H9 (cell line): ENCODE results near the gene KIRREL3. TPM values are rescaled to one million over a fixed set of nuclear protein-coding genes. Genes with fewer than 3 reads are reported as not detected.

ENCODE experiments used
- DNase-seq: peaks from one replicate; pipeline ENCODE4 v3.0.0-alpha.2; 2017
- H2AFZ ChIP-seq: one replicate; pipeline ENCODE4 v1.6.1; 2013; ENCODE audit warnings: mild to moderate bottlenecking, low read length, control low read depth, moderate library complexity
- H2AK5ac ChIP-seq: 2 replicates; pipeline ENCODE4 v1.6.1; 2013; ENCODE audit warnings: low read length, control low read depth, mixed read lengths; ENCODE audit not compliant: insufficient read length
- H2BK120ac ChIP-seq: one replicate; pipeline ENCODE4 v1.6.1; 2013; ENCODE audit warnings: low read depth, mild to moderate bottlenecking, low read length, control low read depth, inconsistent platforms; ENCODE audit not compliant: poor library complexity, severe bottlenecking
- H2BK12ac ChIP-seq: 2 replicates; pipeline ENCODE4 v1.6.1; 2013; ENCODE audit warnings: low read length, control low read depth, mixed read lengths, low read depth; ENCODE audit not compliant: insufficient read length
- H2BK15ac ChIP-seq: 2 replicates; pipeline ENCODE4 v1.6.1; 2013; ENCODE audit warnings: low read depth, low read length, control low read depth
- H2BK20ac ChIP-seq: one replicate; pipeline ENCODE4 v1.6.1; 2013; ENCODE audit warnings: low read depth, mild to moderate bottlenecking, low read length, control low read depth, inconsistent platforms; ENCODE audit not compliant: poor library complexity, severe bottlenecking
- H2BK5ac ChIP-seq: 2 replicates; pipeline ENCODE4 v1.6.1; 2013; ENCODE audit warnings: low read length, control low read depth, mixed read lengths; ENCODE audit not compliant: insufficient read length
- H3K14ac ChIP-seq: 2 replicates; pipeline ENCODE4 v1.6.1; 2013; ENCODE audit warnings: low read length, control low read depth; ENCODE audit not compliant: insufficient read depth
- H3K18ac ChIP-seq: 2 replicates; pipeline ENCODE4 v1.6.1; 2013; ENCODE audit warnings: low read depth, mild to moderate bottlenecking, mixed read lengths, low read length, control low read depth; ENCODE audit not compliant: insufficient read length
- H3K23ac ChIP-seq: 2 replicates; pipeline ENCODE4 v1.6.1; 2013; ENCODE audit warnings: low read length, control low read depth, mixed read lengths, low read depth; ENCODE audit not compliant: insufficient read length
- H3K23me2 ChIP-seq: 2 replicates; pipeline ENCODE4 v1.6.1; 2013; ENCODE audit warnings: low read depth, mild to moderate bottlenecking, mixed read lengths, low read length, control low read depth; ENCODE audit not compliant: insufficient read length, poor library complexity, severe bottlenecking
- H3K27ac ChIP-seq: 2 replicates; pipeline ENCODE4 v1.5.1; 2013; ENCODE audit warnings: low read length, control low read depth, mixed read lengths, low read depth; ENCODE audit not compliant: insufficient read length
- H3K27me3 ChIP-seq: 2 replicates; pipeline ENCODE4 v1.6.1; 2013; ENCODE audit warnings: low read length, control low read depth, inconsistent platforms; ENCODE audit not compliant: insufficient read depth
- H3K4ac ChIP-seq: 2 replicates; pipeline ENCODE4 v1.6.1; 2013; ENCODE audit warnings: low read depth, mild to moderate bottlenecking, control low read depth, inconsistent platforms, low read length, moderate library complexity
- H3K4me1 ChIP-seq: 2 replicates; pipeline ENCODE4 v1.6.1; 2013; ENCODE audit warnings: low read length, control low read depth, inconsistent platforms; ENCODE audit not compliant: insufficient read depth
- H3K4me2 ChIP-seq: 2 replicates; pipeline ENCODE4 v1.6.1; 2013; ENCODE audit warnings: low read length, control low read depth, mixed read lengths; ENCODE audit not compliant: insufficient read length, insufficient read depth
- H3K56ac ChIP-seq: 2 replicates; pipeline ENCODE4 v1.6.1; 2013; ENCODE audit warnings: low read depth, mild to moderate bottlenecking, mixed read lengths, low read length, control low read depth; ENCODE audit not compliant: insufficient read length
- H3K79me1 ChIP-seq: 2 replicates; pipeline ENCODE4 v1.6.1; 2013; ENCODE audit warnings: low read depth, mild to moderate bottlenecking, moderate library complexity, low read length, control low read depth, inconsistent platforms; ENCODE audit not compliant: insufficient read depth, poor library complexity, severe bottlenecking
- H3K79me2 ChIP-seq: 2 replicates; pipeline ENCODE4 v1.6.1; 2013; ENCODE audit warnings: low read length, control low read depth, inconsistent platforms; ENCODE audit not compliant: insufficient read depth
- H3K9ac ChIP-seq: 2 replicates; pipeline ENCODE4 v1.6.1; 2013; ENCODE audit warnings: low read length, control low read depth, mixed read lengths; ENCODE audit not compliant: insufficient read length; ENCODE audit errors: extremely low read depth
- H3K9me3 ChIP-seq: one replicate; pipeline ENCODE4 v1.6.1; 2013; ENCODE audit warnings: low read depth, low read length, inconsistent platforms; ENCODE audit not compliant: control insufficient read depth
- H3T11ph ChIP-seq: one replicate; pipeline ENCODE4 v1.6.1; 2013; ENCODE audit warnings: mild to moderate bottlenecking, low read length, control low read depth, inconsistent platforms
- H4K20me1 ChIP-seq: one replicate; pipeline ENCODE4 v1.6.1; 2013; ENCODE audit not compliant: control insufficient read depth, insufficient read length, insufficient read depth
- H4K5ac ChIP-seq: 2 replicates; pipeline ENCODE4 v1.6.1; 2013; ENCODE audit warnings: low read depth, mild to moderate bottlenecking, mixed read lengths, low read length, control low read depth; ENCODE audit not compliant: insufficient read length
- H4K8ac ChIP-seq: replicated peaks from 2 replicates; pipeline ENCODE4 v1.6.1; 2013; ENCODE audit warnings: low read length, control low read depth, mixed read lengths, low read depth; ENCODE audit not compliant: insufficient read length
- H4K91ac ChIP-seq: 2 replicates; pipeline ENCODE4 v1.6.1; 2013; ENCODE audit warnings: low read depth, mild to moderate bottlenecking, moderate library complexity, mixed read lengths, low read length, control low read depth; ENCODE audit not compliant: insufficient read length
- H3K27ac Mint-ChIP-seq, 3 experiments: 2 replicates in 2 of 3; 3 replicates in 1 of 3; pipeline ENCODE4 v1.8.0; 2020 to 2021; ENCODE audit warnings: mixed read lengths in 3 of 3, mild to moderate bottlenecking in 1 of 3, moderate library complexity in 1 of 3
- H3K27me3 Mint-ChIP-seq: 2 replicates; pipeline ENCODE4 v1.8.0; 2021; ENCODE audit warnings: low read depth, mild to moderate bottlenecking, moderate library complexity, mixed read lengths
- H3K36me3 Mint-ChIP-seq, 3 experiments: 2 replicates in 2 of 3; 3 replicates in 1 of 3; pipeline ENCODE4 v1.8.0; 2020 to 2021; ENCODE audit warnings: low read depth in 3 of 3, mixed read lengths in 3 of 3; ENCODE audit not compliant: insufficient read depth in 1 of 3
- H3K4me1 Mint-ChIP-seq, 2 experiments: 2 replicates each; pipeline ENCODE4 v1.8.0; 2020; ENCODE audit warnings: mixed read lengths in 2 of 2
- H3K4me3 Mint-ChIP-seq, 2 experiments: 2 replicates in 1 of 2; 3 replicates in 1 of 2; pipeline ENCODE4 v1.8.0; 2020 to 2021; ENCODE audit warnings: mild to moderate bottlenecking in 2 of 2, mixed read lengths in 2 of 2, moderate library complexity in 1 of 2
- H3K9me3 Mint-ChIP-seq, 2 experiments: 2 replicates in 1 of 2; 3 replicates in 1 of 2; pipeline ENCODE4 v1.8.0; 2020; ENCODE audit warnings: mild to moderate bottlenecking in 2 of 2, mixed read lengths in 2 of 2, moderate library complexity in 1 of 2
- WGBS: extraction: QIAGEN DNeasy Blood & Tissue Kit; methylation state at CpG from one replicate; pipeline ENCODE4 v1.1.7; 2013; ENCODE audit warnings: missing lambda C conversion rate, low lambda C conversion rate, mixed read lengths; ENCODE audit not compliant: insufficient read length; ENCODE audit errors: extremely low coverage; 5-methylcytosine and 5-hydroxymethylcytosine counted together
- total RNA-seq: library from RNA; stranded (reverse); gene quantifications from 2 replicates; pipeline ENCODE4 v1.2.1, GENCODE V29; 2021
- TF ChIP-seq, protein P1 (sequence below): fragments of 200-600 bp; sonication (generic); conservative IDR thresholded peaks from 3 replicates; pipeline ENCODE4 v1.8.0; 2021; ENCODE audit warnings: antibody characterized with exemption, mild to moderate bottlenecking

Gene KIRREL3
- total RNA-seq, 1 experiment from 2014 or later: 0.17 TPM

DNA sequence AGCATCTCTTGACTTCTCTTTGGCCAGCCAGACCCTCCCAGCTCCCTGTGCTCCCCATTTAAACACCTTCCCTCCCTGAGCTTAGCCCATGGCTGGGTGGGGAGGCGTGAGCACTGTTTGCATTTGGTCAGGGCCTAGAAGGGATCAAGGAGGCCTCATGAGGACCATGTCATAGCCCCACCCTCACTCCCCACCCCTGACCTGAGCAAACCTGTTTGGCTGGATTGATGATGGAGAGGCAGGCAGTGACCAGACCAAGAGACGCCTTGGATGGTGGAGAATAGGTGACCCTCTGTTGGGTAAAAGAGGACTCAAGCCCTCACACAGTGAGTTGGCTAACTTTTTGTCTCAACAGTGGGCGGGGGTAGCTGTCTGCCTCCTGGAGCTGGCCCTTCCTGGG lies 595.2 kb downstream of the KIRREL3 start:
- H3K27ac ChIP-seq: no peak overlapping the region
- H4K5ac ChIP-seq: no peak overlapping the region

More for the DNA sequence above, 595.2 kb downstream of the KIRREL3 start:
- H3K18ac ChIP-seq: no peak overlapping the region
- no peak overlapping the region for H4K91ac ChIP-seq
- no peaks in the 10 kb centered on the region for H3K27me3 ChIP-seq
- H3K9me3 Mint-ChIP-seq: no peaks in the 10 kb centered on the region; a peak in 1 of 5 replicates
- H3K79me2 ChIP-seq: no peaks in the 10 kb centered on the region
- no peak overlapping the region for H3K23ac ChIP-seq
- H3K36me3 Mint-ChIP-seq: peaks cover 12 to 20% (median 17%) of the 10 kb centered on the region in 3 experiments
- no peaks in the 10 kb centered on the region for H3K9me3 ChIP-seq
- H2BK5ac ChIP-seq: no peak overlapping the region
- H3K9ac ChIP-seq: no peak overlapping the region
- H3K56ac ChIP-seq: no peak overlapping the region
- no peak for DNase-seq
- H4K8ac ChIP-seq: no peak overlapping the region
- H3K23me2 ChIP-seq: no peaks in the 10 kb centered on the region
- no peak overlapping the region; a peak in 3 of 7 replicates for H3K27ac Mint-ChIP-seq
- no peak overlapping the region for H3K4ac ChIP-seq
- no peak overlapping the region for H2AK5ac ChIP-seq
- peaks cover 27 to 33% of the 10 kb centered on the region in 2 experiments for H3K4me1 Mint-ChIP-seq
- no peak overlapping the region for H2BK120ac ChIP-seq
- TF ChIP-seq, protein P1, sequence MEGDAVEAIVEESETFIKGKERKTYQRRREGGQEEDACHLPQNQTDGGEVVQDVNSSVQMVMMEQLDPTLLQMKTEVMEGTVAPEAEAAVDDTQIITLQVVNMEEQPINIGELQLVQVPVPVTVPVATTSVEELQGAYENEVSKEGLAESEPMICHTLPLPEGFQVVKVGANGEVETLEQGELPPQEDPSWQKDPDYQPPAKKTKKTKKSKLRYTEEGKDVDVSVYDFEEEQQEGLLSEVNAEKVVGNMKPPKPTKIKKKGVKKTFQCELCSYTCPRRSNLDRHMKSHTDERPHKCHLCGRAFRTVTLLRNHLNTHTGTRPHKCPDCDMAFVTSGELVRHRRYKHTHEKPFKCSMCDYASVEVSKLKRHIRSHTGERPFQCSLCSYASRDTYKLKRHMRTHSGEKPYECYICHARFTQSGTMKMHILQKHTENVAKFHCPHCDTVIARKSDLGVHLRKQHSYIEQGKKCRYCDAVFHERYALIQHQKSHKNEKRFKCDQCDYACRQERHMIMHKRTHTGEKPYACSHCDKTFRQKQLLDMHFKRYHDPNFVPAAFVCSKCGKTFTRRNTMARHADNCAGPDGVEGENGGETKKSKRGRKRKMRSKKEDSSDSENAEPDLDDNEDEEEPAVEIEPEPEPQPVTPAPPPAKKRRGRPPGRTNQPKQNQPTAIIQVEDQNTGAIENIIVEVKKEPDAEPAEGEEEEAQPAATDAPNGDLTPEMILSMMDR: no peak
- no peak overlapping the region for H3K4me2 ChIP-seq
- no peaks in the 10 kb centered on the region; the same call in 1 of the 2 replicates for H3K27me3 Mint-ChIP-seq
- H3K4me3 Mint-ChIP-seq: no peak overlapping the region
- no CpG with 5 or more reads among the region's 3 CpGs for WGBS
- no peak overlapping the region for H2BK15ac ChIP-seq
- no peaks in the 10 kb centered on the region for H3K79me1 ChIP-seq
- H4K20me1 ChIP-seq: no peaks in the 10 kb centered on the region
- H2BK12ac ChIP-seq: no peak overlapping the region
- H3T11ph ChIP-seq: no peak overlapping the region
- no peak overlapping the region for H2AFZ ChIP-seq
- no peak overlapping the region for H2BK20ac ChIP-seq
- H3K14ac ChIP-seq: no peak overlapping the region
- H3K4me1 ChIP-seq: peaks cover 3% of the 10 kb centered on the region; the same call in 1 of the 2 replicates
